Measurements from ENCODE around the gene LGALS7.
"Not testable (repeated sequence)": the region's sequence is repeated elsewhere in the genome, so short reads cannot be mapped to it uniquely, and the experiment has no call there.

The LGALS7 gene

GRCh38 chr19:38770949-38771275, 2.4 kb downstream of the LGALS7 start:
- not testable (repeated sequence) for DNase-seq (ENCODE audit: low spot score)

GRCh38 chr19:38770228-38770948, 2.9 kb downstream of the LGALS7 start:
- not testable (repeated sequence) for DNase-seq (ENCODE audit: low spot score)

GRCh38 chr19:38769635-38770211, 3.6 kb downstream of the LGALS7 start:
- DNase-seq (ENCODE audit: low spot score), result peak; percentile 72

- DNase-seq (ENCODE audit: low spot score), result no peak
These were observed 6.9 kb downstream of the LGALS7 start for GRCh38 chr19:38766276-38767047.

- no peak for DNase-seq (ENCODE audit: low spot score)
These were observed 8.1 kb downstream of the LGALS7 start for GRCh38 chr19:38765214-38765613.

- no peak for DNase-seq (ENCODE audit: low spot score)
These were observed 9.5 kb downstream of the LGALS7 start for GRCh38 chr19:38763795-38764220.

- DNase-seq (ENCODE audit: low spot score), result not testable (repeated sequence)
These were observed 11.4 kb downstream of the LGALS7 start for GRCh38 chr19:38761884-38762389.

- DNase-seq (ENCODE audit: low spot score), result not testable (repeated sequence)
These were observed 12.4 kb downstream of the LGALS7 start for GRCh38 chr19:38760805-38761517.

- no peak for DNase-seq (ENCODE audit: low spot score)
These were observed 13.7 kb downstream of the LGALS7 start for GRCh38 chr19:38759590-38760003.

- not testable (repeated sequence) for DNase-seq (ENCODE audit: low spot score)
These were observed 19.1 kb downstream of the LGALS7 start for GRCh38 chr19:38754196-38754595.

GRCh38 chr19:38753783-38754182, 19.5 kb downstream of the LGALS7 start:
- not testable (repeated sequence) for DNase-seq (ENCODE audit: low spot score)

GRCh38 chr19:38745316-38745715, 28.0 kb downstream of the LGALS7 start:
- no peak for DNase-seq (ENCODE audit: low spot score)

GRCh38 chr19:38744874-38745273, 28.4 kb downstream of the LGALS7 start:
- DNase-seq (ENCODE audit: low spot score), result no peak

- no peak for DNase-seq (ENCODE audit: low spot score)
These were observed 29.0 kb downstream of the LGALS7 start, which contains the start of gene CAPN12 for GRCh38 chr19:38744298-38744681. Gene CAPN12, minus strand, starts transcription at chr19:38744474. Its CDS starts 309 bp downstream, at chr19:38744165.

GRCh38 chr19:38743394-38744297, 29.7 kb downstream of the LGALS7 start:
- no peak for DNase-seq (ENCODE audit: low spot score)

GRCh38 chr19:38742906-38743305, 30.4 kb downstream of the LGALS7 start:
- no peak for DNase-seq (ENCODE audit: low spot score)

- no peak for DNase-seq (ENCODE audit: low spot score)
These were observed 31.0 kb downstream of the LGALS7 start for GRCh38 chr19:38742296-38742695.

- DNase-seq (ENCODE audit: low spot score), result no peak
These were observed 31.6 kb downstream of the LGALS7 start for GRCh38 chr19:38741670-38742069.

GRCh38 chr19:38740932-38741331, 32.4 kb downstream of the LGALS7 start:
- DNase-seq (ENCODE audit: low spot score), result no peak

GRCh38 chr19:38740257-38740592, 33.1 kb downstream of the LGALS7 start:
- DNase-seq (ENCODE audit: low spot score), result no peak

All from AG08395 (cell line).